ENCODE data around the gene SLC16A1. TPM values are rescaled to one million over a fixed set of nuclear protein-coding genes. Genes with fewer than 3 reads are reported as not detected.

Gene SLC16A1
- total RNA-seq, 1 experiment from 2014 or later, result 328 TPM

- TF ChIP-seq PRDM15 (CRISPR knock-in tag; IDR thresholded peaks at IDR 0.05) (no peak), ZNF232 (CRISPR knock-in tag; IDR thresholded peaks at IDR 0.05) (no peak), GRHL2 (CRISPR knock-in tag; IDR thresholded peaks at IDR 0.05; ENCODE audit: insufficient replicate concordance, severe bottlenecking) (no peak), ZMAT4 (CRISPR knock-in tag; IDR thresholded peaks at IDR 0.05) (no peak), ETV6 (CRISPR knock-in tag; IDR thresholded peaks at IDR 0.05) (no peak), ATF6 (CRISPR knock-in tag; IDR thresholded peaks at IDR 0.05) (no peak), E2F5 (CRISPR knock-in tag; IDR thresholded peaks at IDR 0.05) (no peak), HMGA2 (CRISPR knock-in tag; IDR thresholded peaks at IDR 0.05) (no peak), ZNF425 (CRISPR knock-in tag; conservative IDR thresholded peaks at IDR 0.05) (no peak), ZNF396 (CRISPR knock-in tag; IDR thresholded peaks at IDR 0.05; ENCODE audit: borderline replicate concordance) (no peak), GTF2I (CRISPR knock-in tag; conservative IDR thresholded peaks at IDR 0.05) (no peak), NR2C2 (CRISPR knock-in tag; IDR thresholded peaks at IDR 0.05) (no peak), RELA (CRISPR knock-in tag; IDR thresholded peaks at IDR 0.05; ENCODE audit: borderline replicate concordance) (no peak), TEAD1 (CRISPR knock-in tag; IDR thresholded peaks at IDR 0.05) (no peak)
These were observed 61.4 kb downstream of the SLC16A1 start (continued) for GRCh38 chr1:112894561-112895011.

GRCh38 chr1:112894010-112894292 lies 62.0 kb downstream of the SLC16A1 start:
- H3K27ac Mint-ChIP-seq, result no peak overlapping the region
- CTCF ChIA-PET, result interaction anchor here (0.6 kb wide), 1 partner anchor 164 kb away, joined by 3 read pairs; no protein-coding TSS in a partner anchor
- H3K4me3 Mint-ChIP-seq, result no peak overlapping the region
- no peak for ATAC-seq
- no peak for DNase-seq (ENCODE audit: low spot score)
- H3K9me3 Mint-ChIP-seq, result peaks cover 43% of the 10 kb centered on the region
- TF ChIP-seq GRHL2 (CRISPR knock-in tag; IDR thresholded peaks at IDR 0.05; ENCODE audit: insufficient replicate concordance, severe bottlenecking) (no peak), ZNF425 (CRISPR knock-in tag; conservative IDR thresholded peaks at IDR 0.05) (no peak), CDX4 (CRISPR knock-in tag; IDR thresholded peaks at IDR 0.05; ENCODE audit: borderline replicate concordance) (no peak), MXD4 (CRISPR knock-in tag; IDR thresholded peaks at IDR 0.05; ENCODE audit: borderline replicate concordance) (no peak), ZNF121 (CRISPR knock-in tag; IDR thresholded peaks at IDR 0.05) (no peak)
- peaks cover 38% of the 10 kb centered on the region for H3K36me3 Mint-ChIP-seq
- peaks cover 8% of the 10 kb centered on the region for H3K27me3 Mint-ChIP-seq (ENCODE audit: low read depth)
- POLR2A ChIA-PET, result no interaction called here
- no peaks in the 10 kb centered on the region for H3K4me1 Mint-ChIP-seq
